GM19463 (cell line): ENCODE results near the gene FOXM1.

Experiments
- ATAC-seq: cut with Tn5 transposase; IDR thresholded peaks from one replicate; pipeline ENCODE4 v1.9.1; 2021; ENCODE audit warnings: mild to moderate bottlenecking, moderate library complexity; ENCODE audit not compliant: unreplicated experiment

FOXM1 gene

DNA sequence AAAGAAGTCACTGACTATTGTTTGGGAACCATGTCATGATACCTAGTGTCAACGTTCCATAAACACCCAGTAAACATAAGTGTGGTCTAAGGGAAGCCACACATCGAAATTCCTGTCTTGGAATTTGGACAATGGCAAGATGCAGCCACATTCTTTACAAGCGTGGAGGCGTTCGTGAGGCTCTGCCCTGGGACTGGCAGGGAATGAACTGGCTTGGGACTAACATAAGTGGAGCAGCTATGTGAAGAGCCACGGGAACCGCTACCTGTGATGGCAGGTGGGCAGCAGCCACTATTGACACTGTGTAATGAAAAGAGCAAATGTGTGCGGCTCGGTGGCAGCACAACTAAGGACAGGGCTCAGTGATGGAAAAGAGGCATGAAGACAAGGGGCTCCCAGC, 32.2 kb downstream of the FOXM1 start:
- ATAC-seq: no peak

DNA sequence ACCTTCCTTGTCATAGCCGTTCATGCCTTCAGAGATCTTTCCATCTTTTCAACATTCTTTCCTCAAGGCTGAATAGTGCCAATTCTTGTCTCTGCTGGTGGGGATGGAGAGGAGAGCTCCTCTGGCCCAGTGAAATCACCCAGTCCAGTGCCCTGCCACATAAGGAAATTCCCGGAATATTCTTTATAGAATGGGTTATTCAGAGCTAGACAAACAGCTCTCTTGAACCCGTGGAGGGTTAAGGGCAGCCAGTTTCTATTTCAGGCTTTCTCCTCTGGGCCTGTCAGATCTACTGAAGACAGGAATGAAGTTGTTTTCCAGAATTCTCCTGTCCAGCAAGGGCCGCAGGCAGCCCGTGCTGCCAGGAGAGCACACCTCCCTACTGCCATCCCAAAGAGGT, 34.0 kb downstream of the FOXM1 start:
- ATAC-seq: no peak

DNA sequence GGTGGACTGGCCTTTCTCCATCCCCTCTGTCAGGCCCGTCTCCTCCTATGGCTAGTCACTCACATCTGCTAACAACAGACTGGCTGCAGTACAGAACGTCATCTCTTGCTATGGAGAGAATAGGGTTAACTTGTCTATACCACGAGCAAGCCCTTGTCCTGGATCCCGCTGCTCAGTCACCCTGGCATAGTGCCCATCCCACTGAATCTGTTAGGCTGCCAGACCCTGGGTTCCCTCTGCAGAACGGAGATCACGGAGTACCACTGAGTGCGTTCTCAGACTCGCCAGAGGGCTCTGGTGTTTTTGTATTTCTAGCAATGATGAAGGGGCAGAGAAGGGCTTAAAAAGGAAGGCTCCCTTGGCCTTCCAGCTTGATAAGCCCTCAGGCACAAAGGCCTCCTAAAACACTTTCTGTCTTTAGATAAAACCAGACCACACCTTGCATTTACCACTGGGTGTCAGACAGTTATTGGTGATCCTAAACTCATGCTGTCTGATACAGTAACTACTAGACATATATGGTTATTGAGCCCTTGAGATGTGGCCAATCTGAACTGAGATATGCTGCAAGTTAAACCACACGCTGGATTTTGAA, 35.8 kb downstream of the FOXM1 start:
- no peak for ATAC-seq

DNA sequence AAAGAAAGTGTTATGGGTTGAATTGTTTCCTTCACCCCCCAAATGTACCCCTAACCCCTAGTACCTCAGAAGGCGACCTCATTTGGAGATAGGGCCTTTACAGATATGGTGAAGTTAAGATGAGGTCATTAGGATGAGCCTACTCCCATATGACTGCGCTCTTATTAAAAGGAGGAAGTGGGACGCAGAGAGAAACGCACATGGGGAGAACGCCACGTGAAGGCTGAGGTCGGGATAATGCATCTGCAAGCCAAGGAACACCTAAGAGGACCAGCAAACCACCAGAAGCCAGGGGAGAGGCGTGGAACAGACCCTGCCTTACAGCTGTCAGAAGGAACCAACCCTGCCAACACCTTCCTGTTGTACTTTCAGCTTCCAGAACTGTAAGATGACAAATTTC, 40.4 kb downstream of the FOXM1 start:
- no peak for ATAC-seq

DNA sequence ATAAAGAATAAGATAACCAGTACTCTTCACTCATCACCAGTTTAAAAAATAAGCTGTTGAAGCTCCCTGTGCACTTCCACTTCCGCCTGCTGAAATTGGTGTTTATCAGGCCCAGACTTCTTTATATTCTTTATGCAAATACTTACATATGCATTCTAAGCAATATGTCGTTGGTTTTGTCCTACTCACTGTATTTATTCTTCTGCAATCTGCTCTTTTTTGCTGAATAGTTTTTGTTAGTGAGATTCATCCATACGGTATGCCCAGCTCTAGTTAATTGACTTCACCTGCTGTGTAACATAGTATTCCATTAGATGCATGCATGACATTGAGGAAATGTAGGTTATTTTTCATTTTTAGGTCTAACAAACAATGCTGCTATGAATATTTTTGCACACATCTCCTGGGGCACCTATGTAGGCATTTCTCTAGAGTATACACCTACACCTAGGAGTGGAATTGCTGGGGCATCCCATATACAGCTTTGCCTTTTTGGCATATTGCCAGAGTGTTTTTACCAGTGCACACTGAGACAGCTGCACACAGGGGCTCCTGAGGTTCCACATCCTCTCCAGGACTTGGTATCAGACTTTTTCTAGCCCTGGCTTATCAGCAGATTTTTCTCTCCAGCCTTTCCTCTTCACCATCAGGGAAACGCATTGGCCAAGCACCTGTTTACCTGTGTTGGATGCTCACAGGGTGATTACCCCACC, 41.1 kb downstream of the FOXM1 start:
- ATAC-seq: no peak

DNA sequence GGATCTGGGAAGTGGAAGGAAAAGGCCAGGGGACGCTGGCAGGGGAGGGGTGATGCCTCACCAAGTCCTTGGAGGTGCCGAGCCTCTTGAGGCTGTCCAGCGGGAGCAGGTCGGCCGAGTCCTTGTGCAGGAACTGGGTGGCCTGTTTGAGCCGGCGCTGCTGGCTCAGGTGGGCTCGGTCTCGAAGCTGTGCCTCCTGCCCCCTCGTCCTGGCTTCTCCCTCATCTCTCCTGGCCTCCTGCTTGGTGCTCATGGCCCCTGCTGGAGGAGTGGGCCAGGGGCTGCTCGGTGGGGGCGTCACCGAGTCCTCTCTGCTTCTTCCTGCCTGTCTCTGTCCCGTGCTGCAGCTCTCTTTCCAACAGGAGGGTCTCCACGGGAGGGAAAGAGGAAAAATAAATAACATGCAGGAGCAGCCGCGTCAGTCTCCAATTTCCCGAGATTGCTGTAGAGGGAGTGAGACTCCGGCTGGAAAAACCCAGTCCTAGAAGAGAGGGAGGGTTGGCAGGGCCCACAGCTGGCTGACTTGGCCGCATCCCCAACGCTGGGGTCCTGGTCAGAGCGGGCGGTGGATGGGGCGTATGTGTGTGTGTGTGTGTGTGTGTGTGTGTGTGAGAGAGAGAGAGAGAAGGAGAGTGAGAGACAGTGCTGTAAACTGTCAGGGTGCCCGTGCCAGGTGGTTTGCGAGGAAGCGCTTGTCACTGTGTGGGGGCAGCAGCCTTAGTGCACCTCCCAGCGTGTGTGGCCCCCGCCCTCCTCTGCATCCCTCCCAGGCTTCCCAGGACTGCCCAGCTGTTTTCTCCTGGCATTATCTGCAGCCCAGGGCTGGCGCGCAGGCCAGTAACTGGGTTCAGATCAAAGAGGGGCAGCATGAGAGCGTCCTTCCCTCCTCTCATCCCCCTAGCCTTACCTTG, 42.1 kb downstream of the FOXM1 start, which contains the start of gene NRIP2:
NRIP2 (minus strand) TSS at position 455 of the 911 bp plus-strand sequence; CDS start at position 403, 52 bp downstream.
- ATAC-seq: no peak

DNA sequence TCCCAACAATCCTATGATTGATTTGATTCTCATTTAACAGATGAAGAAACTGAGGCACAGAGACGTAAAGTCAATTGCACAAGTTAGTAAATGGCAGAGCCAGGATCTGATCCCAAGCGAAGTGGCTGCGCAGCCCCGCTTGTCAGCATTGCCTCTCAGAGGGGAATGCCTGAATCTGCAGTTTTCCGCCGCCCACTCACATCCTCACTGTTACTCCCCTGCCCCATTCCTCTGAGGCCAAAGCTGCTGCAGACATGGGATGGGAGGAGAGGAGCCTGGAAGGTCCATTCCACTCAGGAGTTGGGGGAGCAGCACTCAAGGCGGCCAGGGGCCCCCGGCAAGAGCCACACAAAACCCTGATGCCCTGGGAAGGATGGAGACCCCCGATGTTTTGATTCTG, 43.2 kb downstream of the FOXM1 start:
- no peak for ATAC-seq

DNA sequence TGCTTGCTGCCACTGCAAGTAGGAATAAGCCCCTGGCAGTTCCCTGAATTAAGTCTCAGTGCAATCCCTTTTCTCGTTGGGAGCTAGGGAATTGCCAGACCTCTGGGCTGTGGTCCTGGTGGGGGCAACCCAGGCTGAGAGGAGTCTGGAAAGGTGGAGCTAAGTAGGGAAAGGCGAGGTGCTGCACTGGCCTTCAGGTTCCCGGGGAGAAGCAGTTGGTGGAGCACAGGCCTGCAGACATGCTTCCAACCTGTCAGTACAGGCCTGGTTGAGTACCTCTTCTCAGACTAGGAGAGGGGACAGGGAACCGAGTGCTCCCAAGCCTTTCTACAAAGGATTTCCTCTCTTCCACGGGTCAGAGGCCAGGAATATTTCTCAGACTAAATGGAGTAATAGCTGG, 43.6 kb downstream of the FOXM1 start:
- no peak for ATAC-seq

DNA sequence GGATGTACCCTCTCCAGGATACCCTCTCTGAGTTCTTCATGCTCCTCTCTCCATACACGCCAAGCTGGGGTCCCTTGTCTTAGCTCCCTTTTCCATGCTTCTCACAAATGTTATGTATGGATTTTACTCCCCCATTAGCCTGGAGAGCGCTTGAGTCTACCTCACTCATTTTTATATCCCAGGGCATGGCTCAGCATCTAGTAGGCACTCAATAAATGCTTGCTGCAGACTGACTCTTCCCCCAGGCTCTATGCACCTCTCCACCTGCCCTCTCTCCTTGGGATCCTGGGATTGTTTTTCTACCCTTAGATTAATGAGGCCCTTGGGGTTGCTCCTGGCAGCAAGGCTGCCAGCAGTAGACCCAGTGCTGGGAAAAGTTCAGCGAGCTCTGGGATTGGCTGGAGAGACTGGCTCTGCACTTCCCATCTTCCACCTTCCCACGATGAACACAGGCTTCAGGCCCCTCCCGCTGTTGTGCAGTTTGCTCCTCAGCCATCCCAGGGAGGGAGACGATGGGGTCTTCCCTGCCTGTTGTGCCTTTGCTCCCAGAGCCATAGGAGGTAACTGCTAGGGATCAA, 44.3 kb downstream of the FOXM1 start:
- no peak for ATAC-seq

DNA sequence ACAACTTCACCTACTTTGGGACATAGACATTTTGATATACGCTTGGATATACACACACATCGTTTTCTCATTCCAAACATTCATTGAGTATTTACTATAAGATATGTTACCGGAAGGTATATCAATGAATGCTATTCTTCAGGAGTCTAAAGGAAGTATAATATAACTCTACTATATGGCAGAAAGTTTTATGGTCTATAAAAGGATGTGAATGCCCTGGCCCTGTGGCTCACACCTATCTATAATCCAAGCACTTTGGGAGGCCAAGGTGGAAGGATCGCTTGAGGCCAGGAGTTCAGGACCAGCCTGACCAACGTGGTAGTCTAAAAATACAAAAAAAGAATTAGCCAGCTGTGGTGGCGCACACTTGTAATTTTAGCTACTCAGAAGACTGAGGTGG, 47.7 kb downstream of the FOXM1 start:
- no peak for ATAC-seq

DNA sequence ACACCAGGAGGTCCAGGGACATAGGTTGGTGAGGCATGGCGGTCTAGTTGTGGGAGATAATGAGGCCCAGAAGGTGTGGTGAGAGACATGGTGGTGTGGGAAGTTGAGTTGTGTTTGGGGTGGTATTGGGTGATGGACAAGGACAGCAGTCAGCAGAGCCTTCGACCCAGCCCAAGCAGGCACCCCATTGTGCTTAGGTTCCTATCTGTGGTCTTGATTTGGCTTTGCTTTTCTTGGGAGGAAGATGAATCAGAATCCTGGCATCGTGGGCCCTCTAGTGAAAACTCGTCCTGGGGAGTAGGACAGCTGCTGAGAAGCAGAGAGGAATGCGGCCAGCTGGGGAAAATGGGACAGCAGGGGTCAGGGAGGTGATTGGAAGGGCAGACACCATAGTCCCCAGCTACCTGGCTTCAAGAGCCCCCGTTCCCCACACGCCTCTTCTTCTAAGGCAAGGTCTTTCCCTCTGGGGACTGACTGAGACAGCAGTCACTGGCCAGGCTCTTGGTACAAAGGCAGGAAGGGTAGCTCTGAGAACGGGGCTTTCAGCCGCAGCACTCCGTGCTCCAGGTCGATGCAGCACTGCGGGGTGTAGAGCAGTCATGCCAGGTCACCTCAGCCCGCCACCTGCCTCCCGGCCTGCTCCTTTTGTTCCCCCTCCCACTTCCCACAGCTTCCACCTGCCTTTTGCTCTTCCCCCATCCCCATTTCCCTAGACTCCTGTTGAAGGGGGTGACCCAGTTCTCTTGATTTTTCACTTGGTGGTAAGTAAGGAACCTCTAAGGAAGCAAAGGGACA, 50.1 kb downstream of the FOXM1 start:
- ATAC-seq: no peak

DNA sequence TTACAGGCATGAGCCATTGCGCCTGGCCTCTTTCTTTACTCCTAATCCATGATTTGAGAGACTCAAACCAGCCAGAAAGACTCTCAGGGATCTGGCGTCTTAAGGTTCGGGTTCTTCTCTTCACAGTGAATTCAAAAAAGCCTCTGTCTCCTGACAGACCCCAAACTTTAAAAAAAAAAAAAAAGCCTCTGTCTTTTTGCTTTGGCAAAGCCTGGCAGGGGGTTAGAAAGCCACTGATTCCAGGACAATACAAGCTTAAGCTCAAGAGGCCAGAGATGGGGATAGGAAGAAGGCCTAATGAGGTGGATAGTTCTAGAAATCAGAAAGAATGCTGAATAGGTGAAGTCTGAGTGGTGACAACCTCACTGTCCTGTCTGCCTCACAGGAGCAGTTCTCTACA, 50.9 kb downstream of the FOXM1 start:
- no peak for ATAC-seq

DNA sequence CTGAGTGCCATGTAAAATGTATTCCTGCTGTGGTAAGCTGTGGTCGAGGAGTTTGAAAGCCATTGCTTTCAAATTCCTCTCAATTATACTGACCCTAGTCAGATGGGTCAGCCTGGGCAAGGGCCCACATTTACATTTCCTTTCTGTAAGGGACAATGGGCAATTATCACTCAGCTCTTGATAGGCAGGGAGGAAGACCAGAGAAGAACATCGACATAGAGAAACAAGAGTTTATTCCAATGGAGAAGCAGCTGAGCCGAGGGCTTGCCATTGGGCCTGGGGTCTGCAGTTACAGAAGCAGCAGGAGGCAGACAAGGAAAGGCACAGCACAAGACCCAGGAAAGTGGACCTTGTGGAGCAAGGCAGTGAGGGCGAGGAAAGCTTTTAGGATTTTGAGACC, 51.8 kb downstream of the FOXM1 start:
- ATAC-seq: no peak

DNA sequence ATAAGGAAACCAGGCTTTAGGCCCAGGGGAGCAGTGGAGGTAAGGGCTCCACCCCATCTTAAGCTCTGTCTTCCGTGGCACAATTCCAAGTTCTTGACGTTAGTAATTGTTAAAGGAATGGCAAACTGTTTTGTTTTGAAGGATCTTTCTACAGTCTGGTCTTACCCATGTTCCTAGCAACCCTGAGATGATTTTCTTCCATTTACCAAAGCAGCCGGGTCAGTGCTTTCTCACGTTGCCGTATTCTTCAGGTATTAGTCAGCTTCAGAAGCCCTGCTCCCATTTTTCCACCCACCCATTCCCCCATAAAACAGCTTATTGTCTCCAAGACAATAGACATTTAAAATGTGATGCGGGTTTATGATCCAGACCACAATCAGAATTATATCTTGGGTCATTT, 52.4 kb downstream of the FOXM1 start:
- ATAC-seq: no peak

DNA sequence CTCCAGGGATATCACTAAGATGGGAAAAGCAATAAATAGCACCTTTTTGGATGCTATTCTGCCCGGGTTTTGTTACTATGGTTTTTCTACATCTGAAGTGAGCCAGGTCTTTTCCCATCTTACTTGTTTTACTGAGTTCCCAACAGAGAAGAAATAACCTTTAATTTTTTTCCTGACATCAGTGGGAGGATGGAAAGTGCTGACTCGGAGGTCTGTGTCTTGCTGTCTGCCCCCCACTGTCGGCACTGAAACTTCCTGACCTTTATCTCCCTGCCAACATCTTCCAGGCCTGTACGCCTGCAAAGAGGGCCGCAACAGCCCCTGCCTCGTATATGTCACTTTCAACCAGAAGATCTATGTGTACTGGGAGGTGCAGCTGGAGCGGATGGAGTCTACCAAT, 53.5 kb downstream of the FOXM1 start:
- no peak for ATAC-seq

DNA sequence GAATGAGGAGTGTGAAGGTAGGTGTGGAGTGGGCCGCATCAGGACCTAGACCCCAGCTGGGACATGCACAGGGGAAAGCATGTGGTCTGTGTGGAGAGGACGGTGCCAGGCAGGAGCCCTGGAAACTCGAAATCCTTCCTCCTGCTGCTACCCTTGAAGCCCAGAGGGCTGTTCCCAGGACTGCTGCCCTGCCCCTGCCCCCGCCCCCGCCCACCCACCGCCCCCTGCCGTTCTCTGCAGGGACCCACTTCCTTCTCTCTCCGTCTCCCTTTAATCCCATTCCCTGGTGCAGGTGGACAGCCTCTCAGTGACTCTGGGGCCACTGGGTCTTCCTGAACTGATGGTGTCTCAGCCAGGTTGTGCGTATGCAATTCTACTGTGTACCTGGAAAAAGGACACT, 56.5 kb downstream of the FOXM1 start:
- no peak for ATAC-seq

DNA sequence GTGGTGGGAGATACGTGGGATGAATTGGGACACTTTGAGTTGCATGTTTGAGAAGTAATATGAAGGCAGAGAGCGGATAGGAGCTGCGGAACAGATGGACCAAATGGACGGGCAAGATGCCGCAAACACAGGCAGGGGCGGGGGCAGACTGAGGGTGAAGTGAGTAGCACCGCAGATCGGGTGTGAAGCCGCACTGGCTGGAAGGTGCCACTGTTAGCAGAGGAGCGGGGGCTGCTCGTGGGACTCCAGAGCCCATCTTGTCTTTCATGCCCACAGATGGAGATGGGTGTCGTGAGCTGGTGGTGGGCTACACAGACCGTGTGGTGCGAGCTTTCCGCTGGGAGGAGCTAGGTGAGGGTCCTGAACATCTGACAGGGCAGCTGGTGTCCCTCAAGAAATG, 57.2 kb downstream of the FOXM1 start:
- no peak for ATAC-seq

DNA sequence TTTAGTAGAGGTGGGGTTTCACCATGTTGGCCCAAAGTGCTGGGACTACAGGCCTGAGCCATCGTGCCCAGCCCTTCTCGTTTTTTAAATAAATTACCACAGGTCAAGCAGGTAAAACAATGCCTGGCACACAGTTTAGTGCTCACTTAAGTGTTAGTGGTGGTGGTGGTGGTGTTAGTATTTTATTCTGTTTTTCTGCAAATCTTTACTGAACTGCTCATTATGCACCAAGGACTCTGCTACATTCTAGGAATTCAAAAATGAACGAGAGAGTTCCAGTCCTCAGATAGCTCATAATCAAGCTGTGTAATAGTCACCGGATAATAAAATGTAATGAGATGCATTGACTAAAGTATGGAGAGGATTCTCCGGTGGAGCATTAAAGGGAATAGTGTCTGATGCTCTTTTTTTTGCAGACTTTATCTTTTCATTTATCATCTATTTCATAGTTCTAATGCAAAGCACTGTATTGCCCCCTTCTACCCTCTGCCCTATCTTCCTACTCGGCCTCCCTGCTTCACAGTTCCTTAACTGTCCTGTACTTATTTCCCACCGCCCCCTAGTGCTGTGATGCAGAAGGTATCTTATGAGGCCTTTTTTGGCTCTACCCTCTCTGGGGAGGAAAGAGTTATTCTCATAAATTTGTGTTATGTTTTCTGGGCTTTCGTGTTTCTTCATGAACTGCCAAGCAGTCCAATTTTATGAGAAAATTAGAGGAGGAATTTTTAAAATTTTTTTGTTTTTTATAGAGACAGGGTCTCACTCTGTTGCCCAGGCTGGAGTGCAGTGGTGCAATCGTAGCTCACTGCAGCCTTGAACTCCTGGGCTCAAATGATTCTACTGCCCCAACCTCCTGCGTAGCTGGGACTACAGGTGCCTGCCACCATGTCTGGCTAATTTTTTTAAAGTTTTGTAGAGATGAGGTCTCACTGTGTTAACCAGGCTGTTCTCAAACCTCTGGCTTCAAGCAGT, 63.5 kb downstream of the FOXM1 start:
- peak; percentile 30 for ATAC-seq
